Limb (tissue), 2 donors: ENCODE data around the gene DDX59.

Source experiments
- DNase-seq, 2 donors: peaks; one replicate each; pipeline ENCODE4 v3.0.0-alpha.2; 2016; ENCODE audit errors: extremely low spot score in 2 of 2

Gene DDX59

GRCh38 chr1:200669314-200670241 is at the start of gene DDX59:
Gene DDX59, minus strand, starts transcription at chr1:200669907. Its CDS starts 3,167 bp downstream, at chr1:200666740.
- peak; percentile 95 to 98 for DNase-seq

GRCh38 chr1:200714504-200715187 is 44.9 kb upstream of the DDX59 start:
- DNase-seq: no peak

DNA sequence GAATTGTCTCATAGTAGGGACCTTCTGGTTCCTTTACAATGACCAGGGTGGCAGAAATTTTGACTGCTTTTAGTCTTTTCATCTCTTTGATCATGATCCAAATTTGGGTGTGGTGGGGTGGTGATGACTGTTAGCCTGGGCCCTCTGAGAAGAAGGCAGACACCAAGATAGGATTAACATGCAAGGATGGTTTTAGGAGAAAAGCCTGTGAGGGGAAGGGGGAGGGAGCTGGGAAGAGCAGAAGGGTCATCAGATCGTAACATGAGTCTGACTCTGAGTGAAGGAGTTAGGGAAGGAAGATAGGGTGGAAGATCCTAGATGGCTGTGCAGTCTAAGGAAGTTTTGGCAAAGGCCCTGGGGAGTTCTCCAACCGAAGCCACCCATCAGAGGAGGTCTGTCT is 40.5 kb upstream of the DDX59 start:
- no peak for DNase-seq

GRCh38 chr1:200708769-200709168 is 39.1 kb upstream of the DDX59 start:
- no peak for DNase-seq

DNA sequence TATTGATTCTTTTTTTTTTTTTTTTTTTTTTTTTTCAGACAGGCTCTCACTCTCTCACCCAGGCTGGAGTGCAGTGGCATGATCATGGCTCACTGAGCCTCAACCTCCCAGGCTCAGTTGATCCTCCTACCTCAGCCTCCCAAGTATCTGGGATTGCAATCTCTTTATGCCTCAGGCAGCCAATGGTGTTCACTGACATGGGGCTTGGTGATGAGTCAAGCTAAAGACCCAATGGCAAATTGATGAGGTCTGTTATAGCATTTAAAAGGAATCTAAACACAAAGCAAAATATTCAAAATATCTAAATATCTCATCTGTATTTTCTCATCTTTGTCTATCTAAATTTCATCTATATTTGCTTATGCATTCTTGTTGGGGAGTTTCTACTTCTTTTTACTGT is 38.5 kb upstream of the DDX59 start:
- no peak for DNase-seq

DNA sequence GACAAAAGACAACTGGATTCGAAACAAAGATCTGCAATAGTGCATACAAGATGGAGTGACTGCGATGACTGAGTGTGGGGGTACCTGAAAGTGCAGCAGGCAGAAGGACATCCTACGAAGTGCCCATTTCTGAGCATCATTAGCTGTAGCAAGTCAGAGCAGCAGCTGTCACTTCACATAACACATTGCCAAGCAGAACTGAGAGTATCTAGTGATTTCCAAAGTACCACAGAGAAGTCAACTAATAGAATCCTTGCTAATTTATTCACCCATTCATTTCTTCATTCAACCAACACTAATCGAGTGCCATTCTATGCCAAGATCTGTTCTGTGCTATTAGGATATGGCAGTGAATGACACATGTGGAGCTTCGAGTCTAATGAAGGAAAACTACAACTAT is 37.4 kb upstream of the DDX59 start:
- no peak for DNase-seq

DNA sequence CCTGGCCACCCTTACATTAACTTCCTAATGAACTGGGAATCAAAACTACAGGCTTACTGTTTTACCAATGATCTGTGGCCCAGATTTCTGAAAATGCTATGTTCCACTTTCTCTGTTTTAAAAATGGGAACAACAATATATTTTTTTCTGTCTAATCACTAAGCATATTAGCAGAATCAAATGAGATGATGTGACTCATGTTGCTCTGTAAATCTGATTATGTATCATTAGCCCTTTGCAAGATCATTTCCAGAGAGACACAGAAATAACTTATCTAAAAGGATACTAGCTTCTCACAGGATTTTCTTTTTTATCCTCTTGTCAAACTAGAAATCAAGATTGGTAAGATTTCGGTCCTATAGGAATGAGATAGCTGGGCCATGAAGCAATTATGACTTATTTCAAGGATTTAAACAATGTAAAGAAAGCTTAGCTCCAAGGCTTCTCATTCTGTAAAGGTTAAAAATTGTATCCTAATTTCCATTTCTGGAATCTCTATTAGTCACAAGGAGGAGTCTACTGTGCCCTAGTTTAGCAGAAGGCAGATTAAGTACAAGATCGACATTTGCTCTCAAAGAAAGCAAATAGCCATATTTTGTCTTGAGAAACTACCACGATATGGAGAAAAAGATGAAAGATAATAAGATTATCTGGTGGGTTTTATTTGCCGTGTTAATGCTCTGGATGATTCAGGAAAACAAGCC is 36.6 kb upstream of the DDX59 start:
- no peak for DNase-seq

- no peak for DNase-seq
These were observed 35.3 kb upstream of the DDX59 start for GRCh38 chr1:200704986-200705500.

DNA sequence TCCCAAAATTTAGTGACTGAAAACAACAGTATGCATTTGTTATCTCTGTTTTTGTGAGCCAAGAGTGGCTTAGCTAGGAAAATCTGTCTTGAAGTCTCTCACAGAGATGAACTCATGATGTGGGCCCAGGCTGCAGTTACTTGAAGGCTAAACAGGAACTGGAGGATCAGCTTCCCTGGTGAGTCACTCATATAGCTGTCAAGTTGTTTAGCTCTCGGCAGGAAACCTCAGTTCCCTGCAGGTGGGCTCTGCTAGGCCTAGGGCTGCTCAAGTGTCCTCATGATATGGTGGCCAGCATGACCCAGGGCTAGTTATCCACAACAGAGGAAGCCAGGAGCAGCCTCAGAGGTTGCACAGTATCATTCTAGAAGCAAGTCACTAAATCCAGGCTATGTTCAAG is 30.2 kb upstream of the DDX59 start:
- no peak for DNase-seq

GRCh38 chr1:200694738-200695137 is 25.0 kb upstream of the DDX59 start:
- no peak for DNase-seq

DNA sequence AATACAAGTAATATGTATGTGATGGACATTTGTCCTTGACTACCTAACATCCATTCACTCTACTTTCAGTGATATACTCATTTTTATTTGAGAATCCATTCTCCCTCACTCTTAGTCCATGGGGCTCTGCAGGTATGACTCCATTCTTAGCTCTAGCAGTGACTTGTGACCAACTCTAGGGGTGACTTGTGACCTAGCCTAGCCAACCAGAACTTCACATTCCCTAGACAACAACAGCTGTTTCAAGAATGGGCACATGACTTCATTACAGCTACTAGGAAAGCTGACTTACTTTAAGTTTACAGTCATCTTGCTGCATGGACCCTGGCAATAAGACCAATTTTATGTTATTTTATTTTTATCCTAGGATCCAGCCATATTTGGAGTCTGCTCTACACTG is 23.6 kb upstream of the DDX59 start:
- DNase-seq: no peak

- no peak for DNase-seq
These were observed 22.6 kb upstream of the DDX59 start for GRCh38 chr1:200692316-200692715.

DNA sequence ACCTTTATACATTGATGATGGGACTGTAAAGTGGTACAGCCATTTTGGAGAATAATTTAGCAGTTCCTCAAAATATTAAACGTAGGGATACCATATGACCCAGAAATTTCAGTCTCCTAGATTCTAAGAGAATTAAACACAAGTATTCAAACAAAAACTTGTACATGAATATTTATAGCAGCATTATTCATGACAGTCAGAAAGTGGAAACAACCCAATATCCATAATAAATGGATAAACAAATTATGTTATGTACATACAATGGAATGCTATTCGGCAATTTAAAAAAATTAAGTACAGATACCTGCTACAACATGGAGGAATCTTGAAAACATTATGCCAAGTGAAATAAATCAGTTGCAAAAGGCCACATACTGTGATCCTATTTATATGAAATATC is 16.9 kb upstream of the DDX59 start:
- DNase-seq: no peak

- DNase-seq: no peak
These were observed 14.3 kb upstream of the DDX59 start for GRCh38 chr1:200684015-200684414.

GRCh38 chr1:200683298-200683697 is 13.6 kb upstream of the DDX59 start:
- DNase-seq: no peak

DNA sequence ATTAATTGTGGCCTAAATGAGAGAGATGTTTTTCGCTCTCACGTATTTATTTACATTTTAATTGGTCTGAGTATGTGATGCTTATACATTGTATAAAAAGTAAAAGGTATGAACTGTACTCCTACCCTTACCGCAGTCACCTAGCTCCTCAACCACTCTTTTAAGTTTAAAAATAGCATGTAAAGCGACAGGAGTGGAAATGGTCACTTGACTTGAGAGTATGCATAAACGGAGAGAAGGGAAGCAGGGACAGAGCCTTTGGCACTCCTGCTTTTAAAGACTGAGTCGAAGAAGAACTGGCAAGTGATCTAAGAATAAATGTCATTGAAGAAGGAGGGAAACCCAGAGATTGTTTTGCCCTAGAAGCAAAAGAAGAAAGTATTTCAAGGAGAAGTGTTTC is 11.5 kb upstream of the DDX59 start:
- no peak for DNase-seq

- DNase-seq: no peak
These were observed 7.1 kb upstream of the DDX59 start for GRCh38 chr1:200676829-200677228.

DNA sequence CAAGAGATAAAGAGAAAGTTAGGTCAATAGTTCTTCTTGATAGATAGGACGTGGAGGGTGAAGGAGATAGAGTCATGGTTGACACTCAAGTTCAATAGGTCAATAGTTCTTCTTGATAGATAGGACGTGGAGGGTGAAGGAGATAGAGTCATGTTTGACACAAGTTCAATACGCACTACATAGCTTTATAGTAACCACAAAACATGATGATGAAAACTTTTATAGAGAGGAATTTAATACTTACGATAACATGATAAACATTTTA is 5.8 kb upstream of the DDX59 start:
- DNase-seq: no peak

DNA sequence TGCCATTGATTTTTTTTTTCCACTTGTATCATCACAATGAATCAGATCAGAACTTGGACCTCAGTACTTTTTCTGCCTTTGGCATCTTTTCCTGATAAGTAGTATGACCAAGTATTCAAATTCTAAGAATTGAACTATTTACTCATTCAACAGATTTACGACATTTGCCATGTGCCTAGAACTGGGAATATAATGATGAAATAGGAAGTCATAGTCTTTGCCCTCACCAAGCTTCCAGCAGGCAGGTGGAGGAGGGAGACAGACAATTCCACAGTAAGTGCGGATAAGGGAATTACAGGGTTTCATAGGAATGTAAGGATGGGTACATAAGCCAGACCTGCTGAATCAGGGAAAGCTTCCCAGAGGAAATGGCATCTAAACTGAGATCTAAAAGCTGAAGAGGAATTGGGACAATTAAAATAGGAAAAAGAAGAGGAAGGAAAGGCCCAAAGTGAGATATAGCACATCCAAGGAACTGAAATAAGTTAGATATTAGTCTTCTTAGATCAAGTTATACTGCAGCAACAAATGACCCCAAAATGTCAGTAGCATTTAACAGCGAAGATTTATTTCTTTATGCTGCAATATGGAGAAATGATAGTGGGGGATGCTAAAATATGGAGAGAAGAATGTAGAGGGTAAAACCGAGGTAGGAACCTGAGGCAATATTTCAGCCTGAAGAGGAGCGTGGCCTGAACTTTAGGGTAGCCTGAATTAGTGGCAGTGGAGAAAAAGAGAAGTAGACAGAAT is 5.3 kb upstream of the DDX59 start:
- DNase-seq: no peak

DNA sequence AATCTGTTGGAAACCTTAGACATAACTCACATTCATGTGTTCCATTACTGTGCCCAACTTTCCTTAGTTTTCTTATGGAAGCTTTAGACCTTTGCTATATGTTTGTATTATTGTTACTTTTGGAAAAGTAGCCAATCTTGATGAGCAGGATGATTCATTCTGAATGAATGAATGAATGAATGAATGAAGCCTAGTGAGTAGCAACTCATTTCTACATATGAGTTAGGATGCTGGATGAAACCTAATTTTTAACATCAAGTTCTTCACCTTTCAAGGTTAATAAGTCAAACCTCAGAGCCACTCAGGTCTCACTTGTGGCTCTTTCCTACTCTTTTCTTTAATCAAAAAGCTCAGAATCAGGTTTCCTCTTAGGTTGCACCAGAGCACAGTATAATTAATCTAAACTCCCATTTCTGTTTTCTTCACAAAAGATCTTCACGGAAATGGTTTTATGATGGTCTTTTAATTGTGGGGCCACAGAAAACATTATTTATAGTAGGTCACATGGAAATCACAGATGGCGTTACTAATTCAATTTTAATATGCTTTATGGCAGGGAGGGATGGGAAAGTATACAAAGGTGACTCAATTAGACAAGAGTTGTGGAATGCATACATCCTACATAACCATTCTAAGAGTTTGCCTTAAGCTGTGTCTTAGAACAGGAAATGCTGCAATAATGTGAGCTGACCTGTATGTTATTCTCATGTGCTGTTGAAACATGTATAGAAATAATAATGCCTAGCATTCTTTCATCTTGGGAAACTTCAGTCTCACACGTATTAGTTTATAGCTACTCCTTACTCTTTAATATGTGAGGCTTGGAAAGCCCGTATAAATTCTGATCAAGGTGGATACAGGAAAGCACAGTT is 4.5 kb upstream of the DDX59 start:
- DNase-seq: no peak
